CD4-positive, alpha-beta T cell treated with Interleukin-12 subunit alpha and Interleukin-12 subunit beta, for 1 hour (primary cell): ENCODE results near the gene CHN2.

Experiments
- DNase-seq: peaks from one replicate; pipeline ENCODE4 v3.0.0-alpha.2; 2020

CHN2 gene

GRCh38 chr7:29413626-29414136 is 219.1 kb downstream of the CHN2 start:
- no peak for DNase-seq

- DNase-seq, result no peak
Observed at GRCh38 chr7:29414216-29414615, 219.6 kb downstream of the CHN2 start.

GRCh38 chr7:29415215-29415614 is 220.6 kb downstream of the CHN2 start:
- no peak for DNase-seq

GRCh38 chr7:29416276-29416937 is 221.8 kb downstream of the CHN2 start:
- no peak for DNase-seq

GRCh38 chr7:29416938-29417305 is 222.3 kb downstream of the CHN2 start:
- no peak for DNase-seq

- no peak for DNase-seq
Observed at GRCh38 chr7:29418056-29418455, 223.5 kb downstream of the CHN2 start.

- DNase-seq, result no peak
Observed at GRCh38 chr7:29418651-29419050, 224.1 kb downstream of the CHN2 start.

- DNase-seq, result no peak
Observed at GRCh38 chr7:29420011-29420410, 225.4 kb downstream of the CHN2 start.

- no peak for DNase-seq
Observed at GRCh38 chr7:29421010-29421956, 226.7 kb downstream of the CHN2 start.

- no peak for DNase-seq
Observed at GRCh38 chr7:29422829-29423228, 228.3 kb downstream of the CHN2 start.

GRCh38 chr7:29424295-29424983 is 229.9 kb downstream of the CHN2 start:
- DNase-seq, result no peak

- DNase-seq, result no peak
Observed at GRCh38 chr7:29424984-29425309, 230.4 kb downstream of the CHN2 start.

GRCh38 chr7:29426587-29426986 is 232.0 kb downstream of the CHN2 start:
- DNase-seq, result no peak

GRCh38 chr7:29429401-29429800 is 234.8 kb downstream of the CHN2 start:
- no peak for DNase-seq

- no peak for DNase-seq
Observed at GRCh38 chr7:29430279-29430949, 235.8 kb downstream of the CHN2 start.

- DNase-seq, result no peak
Observed at GRCh38 chr7:29431686-29432085, 237.1 kb downstream of the CHN2 start.

- no peak for DNase-seq
Observed at GRCh38 chr7:29432721-29433120, 238.1 kb downstream of the CHN2 start.

GRCh38 chr7:29434380-29434768 is 239.8 kb downstream of the CHN2 start:
- no peak for DNase-seq

- DNase-seq, result no peak
Observed at GRCh38 chr7:29435167-29435566, 240.6 kb downstream of the CHN2 start.

GRCh38 chr7:29435902-29436301 is 241.3 kb downstream of the CHN2 start:
- DNase-seq, result no peak

- no peak for DNase-seq
Observed at GRCh38 chr7:29442146-29442545, 247.6 kb downstream of the CHN2 start.

GRCh38 chr7:29443552-29443951 is 249.0 kb downstream of the CHN2 start:
- no peak for DNase-seq

- no peak for DNase-seq
Observed at GRCh38 chr7:29444267-29444666, 249.7 kb downstream of the CHN2 start.
